GM19238 (cell line): ENCODE measurements around the gene LRP1B.
"Not testable (repeated sequence)": the region's sequence is repeated elsewhere in the genome, so short reads cannot be mapped to it uniquely, and the experiment has no call there.

ENCODE experiments used
- DNase-seq: peaks from one replicate; pipeline ENCODE4 v3.0.0; 2011; ENCODE audit warnings: low spot score; ENCODE audit not compliant: insufficient read length

Gene LRP1B

GRCh38 chr2:142104134-142104758, 26.6 kb downstream of the LRP1B start:
- DNase-seq: no peak

GRCh38 chr2:142100970-142101369, 29.8 kb downstream of the LRP1B start:
- DNase-seq: no peak

DNA sequence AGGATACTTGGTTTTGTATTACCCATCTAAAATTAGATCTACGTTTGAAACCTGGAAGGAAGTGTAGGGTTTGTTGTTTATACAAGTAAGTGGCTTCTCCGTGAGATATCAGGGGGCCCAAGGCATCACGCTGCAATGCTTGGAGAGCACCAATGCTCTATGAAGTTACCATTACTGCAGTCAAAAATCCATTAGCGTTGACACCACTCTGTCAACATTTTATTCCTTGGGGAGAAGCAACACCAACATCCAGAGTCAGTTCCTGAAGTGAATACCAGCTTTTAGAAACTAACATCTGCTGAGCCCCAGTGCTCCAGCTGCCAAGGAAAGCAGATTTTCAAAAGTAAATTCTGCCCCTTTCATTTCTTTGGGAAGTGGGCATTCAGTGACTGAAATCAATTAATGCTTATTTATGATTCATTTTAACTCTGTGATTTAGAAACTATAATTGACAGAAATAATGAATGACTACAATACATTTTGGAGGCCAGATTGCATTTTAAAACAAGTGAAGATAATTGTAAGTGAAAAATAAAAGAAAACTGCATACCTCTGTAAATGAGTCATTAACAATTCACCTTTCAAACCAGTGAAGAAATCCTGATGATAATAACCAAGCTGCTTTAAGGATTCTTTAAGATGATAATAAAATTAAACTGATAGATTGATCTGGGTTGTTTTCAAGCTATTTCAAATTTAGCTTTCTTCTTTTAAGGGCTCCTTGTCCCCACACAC, 30.5 kb downstream of the LRP1B start:
- no peak for DNase-seq

DNA sequence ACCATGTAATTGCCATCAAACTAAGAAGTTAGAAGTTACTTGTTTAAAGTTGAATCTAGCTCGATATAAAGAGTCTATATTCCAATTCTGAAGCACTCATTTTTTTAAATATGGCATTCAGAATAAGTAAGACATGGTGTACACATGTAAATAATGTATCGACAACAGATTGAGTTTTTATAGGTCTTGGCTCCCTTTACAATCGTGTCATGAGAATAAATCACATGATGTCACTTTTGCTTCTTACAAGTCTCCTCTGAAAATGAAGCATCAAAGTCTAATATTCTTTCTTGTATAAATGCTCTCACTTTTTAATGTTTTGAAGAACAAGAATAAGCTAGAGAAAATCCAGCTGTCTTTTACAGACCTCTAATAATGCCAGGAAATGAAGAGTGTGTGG, 33.1 kb downstream of the LRP1B start:
- DNase-seq: no peak

GRCh38 chr2:142095647-142096046, 35.2 kb downstream of the LRP1B start:
- DNase-seq: no peak

DNA sequence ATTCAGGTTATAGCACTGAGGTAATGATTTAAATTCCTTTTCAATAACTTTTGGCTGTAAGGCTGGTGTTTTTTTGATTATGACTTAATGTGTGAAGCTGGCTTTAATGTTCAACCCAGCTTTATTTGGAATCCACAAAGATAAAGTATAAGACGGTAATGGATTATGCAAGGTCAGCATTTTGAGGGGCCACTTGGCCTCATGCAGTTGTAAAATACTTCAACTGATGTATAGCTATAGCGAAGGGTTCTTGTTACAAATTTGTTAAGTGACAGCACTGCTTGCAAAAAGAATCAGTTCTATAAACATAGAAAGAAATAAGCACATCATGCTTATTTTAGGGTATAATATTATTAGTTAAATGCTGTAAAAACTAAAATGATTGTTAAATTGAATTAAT, 36.6 kb downstream of the LRP1B start:
- no peak for DNase-seq

DNA sequence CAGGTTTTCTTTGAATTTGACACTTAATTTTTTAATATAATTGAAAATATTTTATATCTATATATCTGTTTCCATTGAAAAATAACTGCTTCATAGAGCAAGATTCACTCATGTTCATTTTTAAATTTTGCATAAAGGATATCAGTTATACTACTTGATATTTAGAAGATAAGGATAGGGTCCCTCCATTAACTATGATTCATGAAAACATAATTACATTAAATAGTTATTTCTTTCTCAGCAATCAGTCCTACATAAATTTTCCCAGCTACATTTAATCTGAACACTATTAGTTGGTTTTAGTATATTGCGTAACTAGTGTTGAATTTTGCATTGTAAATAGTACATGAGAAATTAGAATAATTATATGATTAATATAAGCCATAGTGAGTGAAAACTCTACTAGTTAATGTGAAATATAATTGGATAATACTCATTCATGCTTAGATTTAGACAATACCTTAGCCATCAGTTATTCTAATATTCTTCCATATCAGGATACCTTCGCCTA, 42.7 kb downstream of the LRP1B start:
- no peak for DNase-seq

DNA sequence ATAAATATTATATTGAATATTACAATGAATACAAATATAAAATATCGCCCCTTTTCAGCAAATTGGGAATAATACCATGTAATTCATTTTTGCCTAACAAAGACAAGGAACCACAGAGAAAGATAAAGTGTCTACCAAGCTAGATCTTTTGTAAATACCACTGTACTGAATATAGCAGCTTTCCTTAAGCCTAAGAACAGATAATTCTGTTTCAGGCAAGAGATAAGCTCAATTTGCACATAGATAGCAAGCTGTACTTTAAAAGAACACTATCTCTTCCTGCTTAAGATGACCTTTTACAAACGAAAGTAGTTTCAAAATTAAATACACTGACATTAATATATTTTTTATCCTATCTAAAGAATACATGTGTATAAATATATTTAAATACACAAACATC, 43.2 kb downstream of the LRP1B start:
- not testable (repeated sequence) for DNase-seq

DNA sequence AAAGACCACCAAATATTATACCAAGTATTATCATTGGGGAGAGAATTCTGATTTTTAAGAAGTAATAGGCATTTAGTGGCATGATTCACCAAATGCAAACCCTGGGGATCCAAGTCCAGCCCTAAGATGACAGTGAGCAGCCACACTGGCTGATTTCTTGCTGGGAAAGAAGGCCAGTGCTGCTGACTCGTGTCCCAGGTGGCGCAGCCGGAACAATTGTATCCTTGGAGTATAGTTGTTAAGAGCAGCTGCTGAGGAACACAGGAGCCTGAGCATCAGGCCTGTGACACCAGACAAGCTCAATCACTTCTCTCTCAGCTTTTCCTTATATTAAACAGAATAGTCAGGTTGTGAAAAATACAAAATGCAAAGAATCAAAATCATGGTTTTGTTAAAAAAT, 48.4 kb downstream of the LRP1B start:
- no peak for DNase-seq

DNA sequence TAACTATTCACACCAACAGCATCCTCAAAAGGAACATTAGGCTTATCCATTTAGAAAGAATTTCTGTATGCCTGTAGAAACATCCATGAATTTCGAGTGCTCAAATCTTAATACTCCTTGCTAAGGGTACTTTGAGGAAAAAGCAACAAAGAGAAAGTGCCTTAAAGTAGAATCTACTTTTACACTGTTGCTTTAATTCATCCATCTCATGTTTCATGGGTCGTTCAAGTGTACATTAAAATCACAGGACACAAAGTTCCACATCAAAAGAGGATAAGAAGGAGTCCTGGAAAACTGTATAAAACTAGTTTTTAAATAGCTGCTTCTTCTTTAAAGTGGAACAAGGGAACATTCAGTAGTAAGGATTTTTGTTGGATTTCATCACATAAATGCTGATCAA, 54.5 kb downstream of the LRP1B start:
- no peak for DNase-seq

- no peak for DNase-seq
These were observed 55.0 kb downstream of the LRP1B start for GRCh38 chr2:142075826-142076225.

GRCh38 chr2:142069251-142069888, 61.4 kb downstream of the LRP1B start:
- no peak for DNase-seq

- no peak for DNase-seq
These were observed 65.1 kb downstream of the LRP1B start for GRCh38 chr2:142065700-142066099.

DNA sequence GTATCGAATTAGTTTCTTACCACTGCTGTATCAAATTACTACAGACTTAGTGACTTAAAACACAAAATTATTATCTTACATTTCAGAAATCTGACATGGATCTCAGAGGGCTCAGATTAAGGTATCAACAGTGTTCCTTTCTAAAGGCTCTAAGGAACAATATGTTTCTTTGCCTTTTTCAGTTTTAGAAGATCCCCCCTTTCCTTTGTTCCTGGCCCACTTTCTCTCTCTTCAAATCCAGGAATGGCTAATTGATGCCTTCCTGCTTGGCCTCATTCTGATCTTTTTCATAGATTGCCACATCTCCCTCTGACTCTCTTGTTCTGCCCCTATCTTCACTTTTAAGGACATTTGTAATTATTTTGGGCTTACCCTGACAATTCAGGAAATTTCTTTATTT, 65.7 kb downstream of the LRP1B start:
- DNase-seq: no peak

GRCh38 chr2:142061733-142062132, 69.1 kb downstream of the LRP1B start:
- no peak for DNase-seq

GRCh38 chr2:142058149-142058548, 72.7 kb downstream of the LRP1B start:
- no peak for DNase-seq

DNA sequence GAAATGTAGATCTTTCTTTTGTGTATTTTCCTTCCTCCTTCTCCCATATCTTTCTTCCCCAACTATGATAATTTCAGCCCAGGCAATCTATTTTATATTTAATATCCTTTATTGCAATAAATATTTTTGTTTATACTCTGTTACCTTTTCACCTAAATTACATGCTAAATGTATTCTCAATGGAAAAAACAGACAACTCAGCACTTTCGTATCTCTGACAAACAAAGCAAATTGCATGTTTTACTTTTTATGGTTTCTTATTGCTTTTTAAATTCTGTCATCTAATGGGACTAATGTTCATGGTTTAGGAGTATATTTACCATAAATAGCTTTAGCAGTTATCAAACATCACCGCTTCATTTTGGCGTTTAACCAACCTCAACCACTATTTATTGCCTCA, 74.0 kb downstream of the LRP1B start:
- DNase-seq: no peak

- no peak for DNase-seq
These were observed 78.5 kb downstream of the LRP1B start for GRCh38 chr2:142052220-142052863.

GRCh38 chr2:142048581-142048980, 82.2 kb downstream of the LRP1B start:
- no peak for DNase-seq

DNA sequence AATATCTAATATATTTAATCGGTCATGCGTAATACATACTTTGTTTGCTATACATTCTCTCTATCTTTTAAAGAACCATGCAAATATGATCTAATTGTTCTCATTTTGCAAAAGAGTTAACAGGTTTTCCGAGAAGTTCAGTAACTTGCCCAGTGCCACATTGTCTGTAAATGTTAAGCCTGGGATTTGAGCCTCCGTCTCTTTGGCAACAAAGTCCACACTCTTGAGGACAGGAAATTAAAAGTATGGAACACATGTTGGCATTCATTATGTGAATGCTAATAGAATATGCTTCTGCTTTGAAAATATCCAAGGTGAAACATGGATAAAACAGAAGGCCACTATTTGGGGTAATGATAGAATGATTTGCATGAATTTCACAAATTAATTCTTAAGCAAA, 85.2 kb downstream of the LRP1B start:
- no peak for DNase-seq

- DNase-seq: no peak
These were observed 86.6 kb downstream of the LRP1B start for GRCh38 chr2:142044197-142044596.

DNA sequence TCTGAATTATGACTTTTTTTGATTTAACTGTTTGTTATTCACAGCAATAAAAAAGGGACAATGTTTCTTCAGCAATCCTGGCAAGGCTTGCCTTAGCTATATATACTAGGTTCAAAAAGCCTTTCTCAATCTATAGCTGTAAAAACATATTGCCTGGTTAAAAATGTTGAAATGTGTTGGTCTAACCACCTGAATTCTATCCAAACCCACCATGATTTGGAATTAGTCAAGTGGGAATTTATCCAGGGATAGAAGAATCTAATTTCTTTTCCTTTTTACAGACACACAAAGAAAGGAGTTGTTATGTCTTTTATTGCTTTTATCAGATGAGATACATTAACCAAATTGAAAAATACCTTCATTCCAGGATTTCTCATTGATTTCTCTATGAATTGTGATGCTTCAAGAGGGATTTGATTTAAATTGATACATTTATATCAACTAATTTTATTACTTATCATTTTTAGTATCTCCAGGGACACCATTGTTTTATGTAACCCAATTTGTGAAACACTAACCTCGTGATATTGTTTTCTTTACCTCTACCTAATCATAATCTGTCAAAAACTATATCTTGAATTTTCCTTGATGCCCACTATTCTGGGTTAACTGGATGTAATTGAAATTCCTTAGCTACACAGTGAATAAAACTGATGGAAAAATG, 88.1 kb downstream of the LRP1B start:
- no peak for DNase-seq
